HG02970 (cell line): ENCODE data around the gene WASF3.
"Not testable (repeated sequence)": the region's sequence is repeated elsewhere in the genome, so short reads cannot be mapped to it uniquely, and the experiment has no call there.

Experiments
- ATAC-seq: cut with Tn5 transposase; IDR thresholded peaks from one replicate; pipeline ENCODE4 v1.9.1; 2021; ENCODE audit warnings: mild to moderate bottlenecking, moderate library complexity, moderate number of reproducible peaks; ENCODE audit not compliant: unreplicated experiment, low FRiP score

The WASF3 gene

DNA sequence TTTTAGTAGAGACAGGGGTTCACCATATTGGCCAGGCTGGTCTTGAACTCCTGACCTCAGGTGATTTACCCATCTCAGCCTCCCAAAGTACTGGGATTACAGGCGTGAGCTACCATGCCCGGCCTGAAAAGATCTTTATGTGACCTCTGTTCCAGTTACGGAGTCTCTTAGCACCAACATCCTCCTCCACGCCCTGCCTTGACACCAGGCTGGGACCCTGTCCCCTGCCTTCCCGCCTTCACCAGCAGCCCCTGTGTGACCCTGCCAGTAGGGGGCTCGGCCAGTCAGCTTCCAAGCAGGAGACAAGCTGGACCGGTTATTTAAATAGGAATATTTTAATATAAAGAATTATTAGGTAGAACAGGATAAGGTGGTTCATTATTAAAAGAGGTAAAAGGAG is 148.9 kb downstream of the WASF3 start:
- ATAC-seq = no peak

DNA sequence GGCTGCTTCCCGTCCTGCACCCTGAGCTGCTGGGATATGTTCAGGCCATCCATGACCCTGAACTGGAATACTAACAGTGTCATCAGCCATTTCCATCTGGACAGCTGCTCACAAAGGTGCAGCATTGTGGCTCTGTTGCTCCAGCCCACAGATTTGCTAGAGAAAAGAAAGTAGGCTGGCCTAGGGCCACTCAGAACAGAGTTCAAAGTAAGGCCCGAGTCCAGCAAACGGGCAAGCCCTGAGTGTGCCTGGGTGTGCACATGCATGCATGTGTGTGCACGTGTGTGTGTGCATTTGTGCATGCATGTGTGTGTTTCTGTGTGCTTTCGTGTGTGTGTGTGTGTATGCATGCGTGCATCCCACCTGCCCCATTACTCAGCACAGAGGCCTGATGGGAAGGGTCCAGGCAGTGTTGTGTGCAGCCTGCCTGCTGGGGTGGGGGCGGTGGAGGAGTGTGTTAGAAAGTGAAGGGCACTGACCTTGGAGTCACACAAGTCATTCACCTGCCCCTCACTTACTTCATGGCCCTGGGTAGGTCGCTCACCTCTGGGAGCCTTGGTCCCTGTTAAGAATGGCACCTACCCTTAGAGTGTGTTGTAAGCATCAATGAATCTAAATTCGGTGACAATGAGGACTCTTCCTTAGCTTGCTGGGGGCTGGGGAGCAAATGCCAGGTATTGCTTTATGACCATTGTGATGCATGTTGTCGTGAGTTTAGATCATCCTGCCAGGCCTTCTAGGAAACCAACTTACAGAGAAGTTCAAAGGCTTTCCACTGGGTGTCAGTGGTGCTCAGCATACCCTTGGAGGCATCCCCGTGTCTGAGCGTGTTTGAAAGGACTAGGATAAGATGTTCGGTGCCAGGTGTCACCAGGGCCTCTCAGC is 149.9 kb downstream of the WASF3 start:
- no peak for ATAC-seq

GRCh38 chr13:26708007-26708297 is 150.5 kb downstream of the WASF3 start:
- ATAC-seq = no peak

- no peak for ATAC-seq
Measured at GRCh38 chr13:26709461-26709860, 152.0 kb downstream of the WASF3 start.

DNA sequence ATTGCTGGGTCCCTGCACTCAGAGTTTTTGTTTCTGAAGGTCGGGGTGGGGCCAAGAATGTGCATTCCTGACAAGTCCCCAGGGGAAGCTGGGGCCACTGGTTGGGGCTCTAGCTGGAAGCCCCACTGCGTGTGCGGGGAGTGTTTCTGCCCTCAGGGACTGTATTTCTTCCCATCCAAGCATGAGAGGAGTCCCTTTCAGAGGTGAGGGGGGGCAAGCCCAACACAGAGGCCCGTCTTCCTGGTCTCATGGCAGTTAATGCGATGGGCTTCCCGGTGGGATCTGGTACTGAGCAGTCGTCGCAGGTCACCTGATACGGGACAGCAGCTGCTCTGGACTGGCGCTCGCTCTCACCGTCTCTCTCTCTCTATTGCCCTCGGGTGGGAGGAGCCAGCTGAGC is 152.7 kb downstream of the WASF3 start:
- ATAC-seq = no peak

DNA sequence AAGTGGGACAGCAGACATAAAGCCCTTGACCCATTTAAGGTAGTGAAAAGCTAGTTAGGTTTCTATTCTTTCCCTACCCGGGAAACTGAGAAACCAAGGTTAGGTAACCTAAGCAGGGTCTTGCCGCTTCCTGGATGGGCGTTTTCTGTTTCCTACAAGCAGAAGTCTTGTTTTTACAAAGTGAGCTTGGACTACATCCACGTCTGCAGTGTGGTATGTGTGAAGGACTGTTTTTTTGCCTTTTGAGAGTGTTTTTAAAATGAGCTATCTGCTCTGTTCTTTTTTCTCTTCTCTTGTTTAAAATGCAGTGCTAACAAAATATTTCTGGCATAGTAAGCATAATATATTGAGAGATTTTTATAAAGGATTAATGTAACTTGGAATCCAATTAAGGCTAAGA is 153.7 kb downstream of the WASF3 start:
- ATAC-seq = no peak

GRCh38 chr13:26713341-26713740 is 155.9 kb downstream of the WASF3 start:
- ATAC-seq = no peak

DNA sequence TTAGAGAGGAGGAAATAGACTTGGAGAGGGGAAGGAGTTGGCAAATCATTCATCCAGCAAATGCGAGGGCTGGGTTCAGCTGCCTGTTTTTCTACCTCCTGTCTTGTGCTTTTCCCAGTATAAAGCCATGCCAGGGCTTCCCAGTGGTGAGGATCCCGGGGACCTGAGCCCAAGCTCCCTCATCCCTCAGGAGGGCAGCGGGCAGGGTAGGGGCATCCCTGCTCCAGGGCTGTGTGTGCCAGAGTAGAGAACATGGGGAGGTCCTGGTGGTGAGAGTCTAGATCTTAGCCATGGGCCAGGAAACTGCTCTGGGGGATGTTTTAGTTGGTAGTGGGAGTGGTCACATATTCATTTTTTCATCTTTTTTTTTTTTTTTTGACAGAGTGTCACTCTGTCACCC is 159.5 kb downstream of the WASF3 start:
- ATAC-seq = no peak

DNA sequence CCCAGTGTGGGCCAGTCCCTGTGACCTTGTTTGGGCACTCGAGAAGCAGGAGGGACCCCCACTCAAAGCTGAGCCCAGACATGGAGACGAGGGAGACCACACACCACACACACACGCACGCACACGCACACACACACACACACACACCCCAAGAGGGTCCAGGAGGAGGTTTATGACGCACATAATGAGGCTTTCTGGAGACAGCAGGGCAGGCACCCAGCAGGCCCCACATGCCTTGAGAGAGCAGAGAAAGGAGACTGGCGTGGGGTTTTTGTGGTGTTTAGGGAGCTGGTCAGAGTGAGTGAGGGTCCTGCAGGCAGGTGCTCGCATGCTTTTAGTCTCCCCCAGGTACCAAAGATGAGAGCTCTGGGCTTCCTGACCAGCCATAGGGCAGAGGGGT is 160.7 kb downstream of the WASF3 start:
- no peak for ATAC-seq

DNA sequence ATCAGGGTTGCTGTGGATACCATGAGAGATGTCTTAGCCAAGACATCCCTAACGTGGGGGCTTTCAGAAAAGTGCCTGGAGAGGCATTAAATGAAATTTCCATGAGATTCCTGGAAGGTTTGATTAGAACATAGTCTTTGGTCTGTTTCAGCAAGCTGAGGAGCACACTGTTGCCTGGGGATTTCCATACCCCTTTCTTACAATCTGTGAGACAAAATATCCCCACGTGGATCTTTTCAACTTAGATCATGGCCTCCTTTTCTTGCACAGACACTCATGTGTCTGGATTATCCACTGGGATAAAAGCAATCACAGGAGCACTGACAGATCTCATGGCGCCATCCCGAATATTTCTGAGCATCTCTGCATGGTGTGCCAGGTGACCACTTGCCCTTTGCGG is 161.4 kb downstream of the WASF3 start:
- ATAC-seq = no peak

- ATAC-seq = no peak
Measured at GRCh38 chr13:26719356-26719945, 162.0 kb downstream of the WASF3 start.

- ATAC-seq = no peak
Measured at GRCh38 chr13:26721251-26722121, 164.0 kb downstream of the WASF3 start.

DNA sequence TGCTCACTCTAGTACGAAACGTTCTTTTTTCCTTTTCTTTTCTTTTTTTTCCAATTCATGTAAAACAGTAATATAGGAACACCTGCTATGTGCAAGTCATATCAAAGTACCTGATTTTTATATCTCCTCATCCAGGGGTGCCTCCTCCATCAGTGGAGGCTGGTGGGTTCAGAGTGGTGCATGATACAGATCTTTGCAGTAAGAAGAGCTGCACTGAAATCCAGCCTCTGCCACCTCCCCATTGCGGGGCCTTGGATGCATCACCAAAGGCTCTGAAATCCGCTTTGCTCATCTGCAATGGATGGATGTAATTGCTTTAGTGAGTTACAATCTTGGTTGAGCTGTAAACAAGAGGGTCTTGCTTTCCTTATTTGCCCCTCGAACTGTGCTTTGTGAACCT is 164.8 kb downstream of the WASF3 start:
- ATAC-seq = no peak

DNA sequence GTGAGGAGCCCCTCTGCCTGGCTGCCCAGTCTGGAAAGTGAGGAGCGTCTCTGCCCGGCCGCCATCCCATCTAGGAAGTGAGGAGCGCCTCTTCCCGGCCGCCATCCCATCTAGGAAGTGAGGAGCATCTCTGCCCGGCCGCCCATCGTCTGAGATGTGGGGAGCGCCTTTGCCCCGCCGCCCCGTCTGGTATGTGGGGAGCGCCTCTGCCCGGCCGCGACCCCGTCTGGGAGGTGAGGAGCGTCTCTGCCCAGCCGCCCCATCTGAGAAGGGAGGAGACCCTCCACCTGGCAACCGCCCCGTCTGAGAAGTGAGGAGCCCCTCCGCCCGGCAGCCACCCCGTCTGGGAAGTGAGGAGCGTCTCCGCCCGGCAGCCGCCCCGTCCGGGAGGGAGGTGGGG is 166.1 kb downstream of the WASF3 start:
- ATAC-seq = not testable (repeated sequence)

DNA sequence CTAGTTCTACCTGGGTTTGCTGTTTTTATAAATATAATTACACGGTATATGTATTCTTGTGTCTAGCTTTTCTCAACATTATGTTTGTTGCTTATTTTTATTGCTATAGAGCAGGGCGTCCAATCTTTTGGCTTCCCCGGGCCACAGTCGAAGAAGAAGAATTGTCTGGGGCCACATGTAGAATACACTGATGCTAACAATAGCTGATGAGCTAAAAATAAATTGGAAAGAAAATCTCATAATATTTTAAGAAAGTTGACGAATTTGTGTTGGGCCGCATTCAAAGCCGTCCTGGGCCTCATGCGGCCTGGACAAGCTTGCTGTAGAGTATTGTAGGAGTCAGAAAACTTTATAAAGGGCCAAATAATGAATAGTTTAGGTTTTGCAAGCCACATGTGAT is 169.2 kb downstream of the WASF3 start:
- ATAC-seq = no peak

- ATAC-seq = no peak
Measured at GRCh38 chr13:26727122-26727521, 169.6 kb downstream of the WASF3 start.

DNA sequence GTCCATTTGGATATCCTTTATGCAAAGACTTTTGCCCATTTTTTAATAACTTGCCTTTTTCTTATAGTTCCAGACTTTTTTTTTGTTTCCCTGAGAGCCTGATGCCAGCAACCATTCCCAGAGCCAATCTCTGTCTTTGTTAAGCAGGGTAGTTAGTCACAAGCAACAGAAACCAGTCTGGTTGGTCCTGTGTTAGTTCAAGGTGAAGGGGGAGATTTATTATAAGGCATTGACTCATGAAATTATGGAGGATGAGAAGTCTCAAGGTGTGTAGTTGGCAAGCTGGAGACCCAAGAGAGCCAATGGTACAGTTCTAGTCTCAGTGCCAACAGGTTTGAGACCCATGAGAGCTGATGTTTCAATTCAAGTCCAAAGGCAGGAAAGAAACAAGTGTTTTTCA is 170.2 kb downstream of the WASF3 start:
- no peak for ATAC-seq

GRCh38 chr13:26735677-26736076 is 178.2 kb downstream of the WASF3 start:
- no peak for ATAC-seq
